Measurements from ENCODE around the gene SYCN.

The SYCN gene

DNA sequence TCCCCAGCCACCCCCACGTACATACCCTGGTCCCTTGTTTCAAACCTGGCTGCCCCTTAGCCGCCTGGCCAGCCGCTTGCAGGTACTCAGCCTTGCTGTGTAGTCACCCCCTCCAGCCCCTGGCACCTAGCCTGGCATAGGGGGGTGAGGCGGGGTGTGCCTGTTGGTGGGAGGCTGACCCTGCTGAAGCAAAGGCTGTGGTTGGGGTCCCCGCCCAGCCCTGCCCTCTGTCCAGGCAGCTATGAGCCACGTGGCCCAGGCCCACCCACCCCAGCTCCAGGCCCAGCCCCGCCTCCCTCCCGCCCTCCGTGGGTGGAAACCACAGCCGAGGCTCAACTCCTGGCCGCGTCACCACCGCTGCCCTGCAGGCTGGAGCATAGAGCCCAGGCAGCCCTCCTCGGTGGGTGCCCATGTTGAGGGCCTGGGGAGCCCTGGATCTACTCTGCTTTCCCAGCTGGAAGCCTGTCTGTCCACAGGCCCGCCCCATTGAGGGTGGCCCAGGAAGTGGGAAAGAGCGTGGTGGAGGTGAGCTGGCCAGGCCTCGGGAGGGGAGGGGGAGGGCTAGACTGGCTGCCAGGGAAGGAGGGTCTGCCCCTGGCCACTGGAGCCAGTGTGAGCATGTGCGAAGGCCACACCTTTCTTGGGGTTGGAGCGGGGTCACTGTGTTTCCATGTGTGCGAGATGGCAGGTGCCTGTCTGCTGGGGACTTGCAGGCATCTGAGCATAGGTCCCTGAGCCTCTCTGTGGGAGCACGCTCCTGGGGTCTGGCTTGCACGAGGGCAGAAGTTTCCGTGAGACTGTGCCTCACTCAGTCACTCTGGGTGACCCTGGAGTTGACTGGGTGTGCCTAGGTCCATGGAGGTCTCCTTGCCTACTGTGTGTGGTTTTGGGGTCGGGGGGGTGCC lies 47.5 kb downstream of the SYCN start:
- DNase-seq (ENCODE audit: low read depth in 2 of 3, low spot score in 2 of 3), result no peak

- DNase-seq (ENCODE audit: low read depth in 2 of 3, low spot score in 2 of 3), result no peak
These were observed 48.3 kb downstream of the SYCN start for GRCh38 chr19:39155741-39156140.

- DNase-seq (ENCODE audit: low read depth in 2 of 3, low spot score in 2 of 3), result no peak
These were observed 48.9 kb downstream of the SYCN start for GRCh38 chr19:39155114-39155700.

DNA sequence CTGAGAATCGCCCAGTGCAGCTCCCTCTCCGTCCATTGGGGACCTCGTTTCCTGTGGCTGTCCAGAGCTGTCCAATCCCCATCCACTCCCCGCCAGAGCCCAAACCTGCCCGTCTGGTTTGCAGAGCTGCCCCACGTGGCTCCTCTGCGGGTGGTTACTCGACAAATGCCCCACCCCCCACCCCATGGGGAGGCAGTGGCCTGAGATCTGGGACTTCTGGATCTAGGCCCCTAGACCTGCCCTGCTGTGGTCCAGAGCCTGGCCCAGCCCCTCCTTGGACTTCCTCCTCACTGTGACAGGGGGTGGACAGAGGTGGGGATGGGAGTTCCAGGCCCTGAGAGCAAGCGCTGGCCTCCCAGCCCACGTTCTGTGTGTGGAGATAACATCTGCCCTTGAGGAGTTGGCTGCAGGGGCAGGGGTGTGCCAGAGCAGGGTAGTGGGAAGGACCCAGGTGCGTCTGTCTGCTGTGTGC lies 49.4 kb downstream of the SYCN start:
- DNase-seq (ENCODE audit: low read depth in 2 of 3, low spot score in 2 of 3), result no peak

GRCh38 chr19:39154100-39154628 lies 49.9 kb downstream of the SYCN start:
- no peak for DNase-seq (ENCODE audit: low read depth in 2 of 3, low spot score in 2 of 3)
